Vein endothelial cell (primary cell): ENCODE results near the gene COX6A2. TPM values are rescaled to one million over a fixed set of nuclear protein-coding genes. Genes with fewer than 3 reads are reported as not detected.

Experiments used
- total RNA-seq: library from RNA; depleted of rRNA; stranded (reverse); fragments of >200 nt; gene quantifications from 2 replicates; pipeline ENCODE4 v1.2.3, GENCODE V29; 2012

The COX6A2 gene
- not detected in 2 replicates for total RNA-seq

DNA sequence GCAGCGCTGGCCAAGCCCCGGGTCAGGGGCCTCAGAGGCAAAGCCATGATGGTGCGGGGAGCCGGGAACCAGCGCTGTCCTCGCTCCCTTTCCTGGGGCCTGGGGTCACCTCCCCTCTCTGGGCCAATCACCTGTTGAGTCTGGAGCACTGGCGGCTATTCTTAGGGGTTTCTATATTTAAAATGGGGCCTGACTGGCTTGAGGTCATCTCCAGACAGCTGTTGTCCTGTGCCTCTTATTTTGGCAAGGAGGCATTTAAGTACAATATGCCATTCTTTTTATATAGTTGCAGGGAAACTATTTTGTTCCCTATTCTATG is at the start of gene COX6A2:
Gene COX6A2 (minus strand): TSS at position 82 of the 319 bp plus-strand sequence. CDS start 35 bp downstream, at position 47.

DNA sequence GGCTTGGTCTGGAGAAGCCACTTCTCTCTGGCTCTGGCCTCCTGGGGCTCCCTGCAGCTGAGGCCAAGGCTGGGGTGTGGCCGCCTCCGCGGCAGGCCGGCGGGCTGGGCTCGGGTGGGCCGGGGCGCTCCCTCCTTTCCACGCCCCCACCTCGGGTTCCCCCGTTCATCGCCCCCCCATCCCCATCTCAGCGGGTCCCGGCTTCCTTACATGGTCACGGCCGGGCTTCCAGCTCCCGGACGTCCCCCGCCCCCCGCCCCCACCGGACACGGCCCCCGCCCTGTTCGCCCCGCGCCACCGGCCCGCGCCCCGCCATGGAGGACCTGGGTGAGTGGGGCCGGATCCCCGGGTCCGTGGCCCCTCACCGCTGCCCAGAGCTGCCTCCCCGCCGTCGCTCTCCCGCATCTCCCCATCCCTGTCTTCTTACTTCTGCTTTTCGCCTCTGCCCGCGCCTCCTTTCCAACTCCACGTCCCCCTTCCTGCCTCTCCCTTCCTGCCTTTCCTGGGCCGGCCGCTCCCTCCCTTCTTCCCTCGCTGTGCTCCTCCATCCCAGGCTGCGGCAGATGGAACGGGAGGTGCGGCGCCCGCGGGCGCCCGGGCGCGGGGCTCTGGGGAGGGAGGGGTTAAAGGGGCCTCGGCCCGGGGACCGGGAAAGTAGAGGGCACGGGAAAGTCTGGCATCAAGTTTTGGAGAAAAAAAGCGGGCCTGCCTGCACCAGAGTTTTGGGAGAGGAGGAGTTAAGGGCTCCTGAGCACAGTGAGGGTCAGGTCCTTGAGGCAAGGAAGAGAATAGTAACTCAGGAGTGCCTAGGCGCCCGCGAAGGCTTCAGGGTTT is 43.9 kb upstream of the COX6A2 start, which contains the start of gene TGFB1I1:
Gene TGFB1I1 (plus strand): TSS at position 278 of the 834 bp plus-strand sequence. CDS start 37 bp downstream, at position 315.

DNA sequence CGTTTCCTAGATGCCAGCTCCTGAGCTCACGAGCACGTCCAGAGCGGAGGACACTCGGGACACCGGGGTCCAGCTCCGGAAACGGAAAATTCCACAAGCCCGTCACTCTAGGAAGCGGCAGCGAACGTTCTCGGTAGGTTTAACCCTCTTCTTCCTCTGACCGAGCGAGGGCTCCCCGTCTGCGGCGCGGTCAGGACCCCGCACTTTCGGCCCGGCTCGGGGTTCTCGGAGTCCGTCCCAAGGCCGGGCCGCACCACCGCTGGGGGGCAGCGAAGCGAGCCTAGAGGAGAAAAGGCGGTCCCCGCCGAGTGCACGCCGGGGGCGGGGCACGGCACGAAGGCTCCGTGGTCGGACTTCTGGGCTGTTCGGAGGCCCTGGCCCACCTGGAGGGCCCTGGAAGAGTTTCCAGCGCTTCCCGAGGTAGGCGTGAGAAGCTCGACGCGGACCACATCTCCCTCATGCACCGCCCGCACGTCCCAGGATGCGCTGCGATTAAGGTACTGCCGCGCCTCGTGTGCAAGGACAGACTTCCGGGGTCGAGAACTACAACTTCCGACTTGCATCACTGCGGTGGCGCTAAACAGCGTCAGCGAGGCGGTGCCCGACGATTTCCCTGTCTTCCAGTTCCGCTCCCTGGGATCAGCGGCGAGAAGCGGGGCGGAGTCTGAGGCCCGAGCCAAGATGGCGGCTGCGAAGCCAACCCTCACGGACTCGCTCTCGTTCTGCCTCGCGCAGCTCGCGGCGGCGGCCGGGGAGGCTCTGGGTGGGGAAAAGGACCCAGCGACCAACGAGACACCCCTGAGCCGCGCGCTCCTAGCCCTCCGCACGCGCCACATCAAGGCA is 30.9 kb upstream of the COX6A2 start, which contains the start of gene ARMC5:
Gene ARMC5 (plus strand): TSS at position 658 of the 843 bp plus-strand sequence. CDS start 24 bp downstream, at position 682.

DNA sequence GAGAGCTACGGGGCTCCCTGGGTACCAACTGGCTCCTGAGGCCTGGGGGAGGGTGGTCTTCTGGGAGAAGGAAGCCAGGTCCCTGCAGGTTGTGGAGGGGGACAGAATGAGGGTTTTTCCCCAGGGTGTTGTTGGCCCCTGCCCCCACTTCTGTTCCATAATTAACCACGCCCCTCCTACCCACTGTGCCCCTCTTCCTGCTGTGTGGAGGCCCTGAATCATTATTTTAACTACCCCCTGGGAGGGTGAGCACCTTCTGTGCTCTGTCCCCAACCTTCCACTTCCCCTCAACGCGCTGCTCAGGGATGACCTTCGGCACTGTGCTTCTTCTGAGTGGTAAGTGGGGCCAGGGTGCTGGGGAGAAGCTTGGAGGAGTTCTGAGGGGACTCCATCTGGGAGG is 35.1 kb downstream of the COX6A2 start, which contains the start of gene ITGAD:
Gene ITGAD (plus strand): TSS at position 280 of the 400 bp plus-strand sequence. CDS start 26 bp downstream, at position 306.

Other genes with a start within 250 kb of the COX6A2 start
- gene FUS, start 248.2 kb downstream of the COX6A2 start, total RNA-seq, result 45.4 and 58.8 TPM in 2 replicates
- 33.2 and 53.9 TPM in 2 replicates for gene PYCARD, start 225.6 kb downstream of the COX6A2 start, total RNA-seq
- gene TRIM72, start 214.2 kb downstream of the COX6A2 start, total RNA-seq, result under 0.01 TPM in 1 of 2 replicates, not detected in the other
- not detected in 2 replicates for gene PYDC1, start 211.2 kb downstream of the COX6A2 start, total RNA-seq
- not detected in 2 replicates for gene ITGAM, start 168.4 kb downstream of the COX6A2 start, total RNA-seq
- 0.65 and 1.1 TPM in 2 replicates for gene ITGAX, start 73.2 kb downstream of the COX6A2 start, total RNA-seq
- not detected in 2 replicates for gene ITGAD, start 35.0 kb downstream of the COX6A2 start, total RNA-seq
- gene ZNF843, start 14.4 kb upstream of the COX6A2 start, total RNA-seq, result 0.19 and 0.98 TPM in 2 replicates
- gene ARMC5, start 31.1 kb upstream of the COX6A2 start, total RNA-seq, result 22.8 and 27.1 TPM in 2 replicates
- gene TGFB1I1, start 43.8 kb upstream of the COX6A2 start, total RNA-seq, result 57.3 and 108 TPM in 2 replicates
- gene SLC5A2, start 54.8 kb upstream of the COX6A2 start, total RNA-seq, result 0.10 TPM in 1 of 2 replicates, not detected in the other
- gene RUSF1, start 80.0 kb upstream of the COX6A2 start, total RNA-seq, result 32.6 and 49.3 TPM in 2 replicates
- not detected in 2 replicates for gene AHSP, start 99.5 kb upstream of the COX6A2 start, total RNA-seq